ENCODE results near the gene NTM.

Gene NTM

DNA sequence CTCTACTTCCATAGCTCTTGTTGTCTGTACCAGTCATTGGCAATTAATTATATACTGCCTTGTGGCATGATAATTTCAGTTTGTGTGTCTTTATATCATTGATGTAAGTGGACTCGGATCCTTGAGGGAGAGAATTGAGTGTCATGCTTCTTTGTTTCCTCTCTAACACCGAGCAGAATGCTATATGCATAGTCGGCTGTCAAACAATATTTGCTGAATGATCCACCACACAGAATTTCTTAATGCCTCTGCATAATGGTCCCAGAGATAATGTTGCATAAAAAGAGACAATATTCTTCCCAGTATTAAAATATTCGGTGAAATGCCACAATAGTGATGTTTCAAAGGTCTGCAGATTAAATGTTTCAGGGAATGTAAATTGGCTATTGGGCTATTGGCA, 664.8 kb downstream of the NTM start:
- TF ChIP-seq, protein P1, sequence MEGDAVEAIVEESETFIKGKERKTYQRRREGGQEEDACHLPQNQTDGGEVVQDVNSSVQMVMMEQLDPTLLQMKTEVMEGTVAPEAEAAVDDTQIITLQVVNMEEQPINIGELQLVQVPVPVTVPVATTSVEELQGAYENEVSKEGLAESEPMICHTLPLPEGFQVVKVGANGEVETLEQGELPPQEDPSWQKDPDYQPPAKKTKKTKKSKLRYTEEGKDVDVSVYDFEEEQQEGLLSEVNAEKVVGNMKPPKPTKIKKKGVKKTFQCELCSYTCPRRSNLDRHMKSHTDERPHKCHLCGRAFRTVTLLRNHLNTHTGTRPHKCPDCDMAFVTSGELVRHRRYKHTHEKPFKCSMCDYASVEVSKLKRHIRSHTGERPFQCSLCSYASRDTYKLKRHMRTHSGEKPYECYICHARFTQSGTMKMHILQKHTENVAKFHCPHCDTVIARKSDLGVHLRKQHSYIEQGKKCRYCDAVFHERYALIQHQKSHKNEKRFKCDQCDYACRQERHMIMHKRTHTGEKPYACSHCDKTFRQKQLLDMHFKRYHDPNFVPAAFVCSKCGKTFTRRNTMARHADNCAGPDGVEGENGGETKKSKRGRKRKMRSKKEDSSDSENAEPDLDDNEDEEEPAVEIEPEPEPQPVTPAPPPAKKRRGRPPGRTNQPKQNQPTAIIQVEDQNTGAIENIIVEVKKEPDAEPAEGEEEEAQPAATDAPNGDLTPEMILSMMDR (IDR thresholded peaks at IDR 0.05; ENCODE audit: low read depth, low read length), result no peak
- H3K4me3 ChIP-seq (replicated peaks in 1 of 2; ENCODE audit: low read depth in 2 of 2, low read length in 2 of 2), result no peak overlapping the region
- DNase-seq (ENCODE audit: low read depth in 2 of 2), result no peak

DNA sequence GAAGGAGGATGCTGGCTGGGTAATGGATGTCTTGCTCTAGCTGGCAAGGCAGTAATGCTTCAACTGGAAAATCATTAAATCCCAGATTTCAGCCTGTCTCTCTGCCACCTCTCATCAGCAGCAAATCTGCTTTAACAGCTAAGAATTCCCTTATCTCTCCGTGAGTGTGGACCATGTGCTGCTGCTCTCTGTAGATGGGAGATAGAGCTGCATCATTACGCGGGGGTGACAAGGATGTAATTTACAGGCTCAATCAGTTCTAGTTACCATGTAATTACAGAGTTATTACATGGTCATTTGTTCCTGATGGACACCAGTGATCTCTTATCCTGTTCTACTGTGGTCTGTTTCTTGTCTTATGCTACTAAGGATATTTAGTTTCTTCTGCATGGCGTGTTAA, 665.4 kb downstream of the NTM start:
- DNase-seq (ENCODE audit: low read depth in 2 of 2), result no peak
- TF ChIP-seq, protein P1 (IDR thresholded peaks at IDR 0.05; ENCODE audit: low read depth, low read length), result no peak
- no peak overlapping the region for H3K4me3 ChIP-seq (replicated peaks in 1 of 2; ENCODE audit: low read depth in 2 of 2, low read length in 2 of 2)

DNA sequence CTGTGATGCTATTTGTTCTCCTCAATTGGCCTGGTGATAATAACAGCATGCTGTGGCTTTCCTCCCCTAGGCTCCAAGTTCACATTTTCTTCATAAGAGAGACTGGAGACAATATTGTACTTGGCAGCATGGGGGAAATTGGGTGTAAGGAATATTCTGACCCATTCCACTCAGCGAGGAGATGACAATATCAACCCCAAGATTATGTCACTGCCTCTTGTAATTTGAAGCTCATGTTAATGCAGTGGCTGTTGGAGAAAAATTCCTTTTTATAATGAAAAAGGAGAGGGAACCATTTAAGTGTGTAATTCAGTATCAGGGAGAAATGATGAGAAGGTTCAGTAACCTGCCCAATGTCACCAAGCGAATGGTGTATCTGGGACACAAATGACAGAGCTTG, 665.8 kb downstream of the NTM start:
- TF ChIP-seq, protein P1 (IDR thresholded peaks at IDR 0.05; ENCODE audit: low read depth, low read length), result no peak
- DNase-seq (ENCODE audit: low read depth in 2 of 2), result no peak
- no peak overlapping the region for H3K4me3 ChIP-seq (replicated peaks in 1 of 2; ENCODE audit: low read depth in 2 of 2, low read length in 2 of 2)

DNA sequence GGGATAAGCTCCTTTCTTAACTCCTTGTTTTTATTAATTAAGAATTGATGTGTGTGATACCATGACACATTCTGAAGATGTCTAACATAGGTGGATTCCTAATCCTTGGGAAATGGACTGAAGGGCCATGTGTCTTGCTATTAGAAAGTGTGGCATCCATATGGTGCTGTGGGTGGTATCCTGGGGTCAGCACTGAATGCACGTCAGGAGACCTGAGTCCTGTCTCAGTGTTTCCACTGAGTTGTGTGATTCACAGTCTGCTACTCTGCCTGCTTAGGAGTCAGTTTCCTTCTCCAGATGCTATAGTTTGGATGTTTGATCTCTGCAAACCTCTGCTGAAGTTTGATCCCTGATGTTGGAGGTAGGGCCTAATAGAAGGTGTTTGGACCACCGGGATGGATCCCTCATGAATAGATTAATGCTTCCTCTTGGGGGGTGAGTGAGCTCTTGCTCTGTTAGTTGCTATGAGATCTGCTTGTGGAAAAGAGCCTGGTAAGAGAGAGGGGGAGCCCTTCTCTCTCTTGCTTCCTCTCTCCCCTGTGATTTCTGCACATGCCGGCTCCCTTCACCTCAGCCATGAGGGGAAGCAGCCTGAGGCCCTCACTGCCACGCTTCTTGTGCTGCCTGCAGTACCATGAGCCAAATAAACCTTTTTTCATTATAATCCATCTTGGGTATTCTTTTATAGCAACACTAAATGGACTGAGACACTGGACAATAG, 666.5 kb downstream of the NTM start:
- no peak overlapping the region for H3K4me3 ChIP-seq (replicated peaks in 1 of 2; ENCODE audit: low read depth in 2 of 2, low read length in 2 of 2)
- TF ChIP-seq, protein P1 (IDR thresholded peaks at IDR 0.05; ENCODE audit: low read depth, low read length), result no peak
- DNase-seq (ENCODE audit: low read depth in 2 of 2), result no peak

DNA sequence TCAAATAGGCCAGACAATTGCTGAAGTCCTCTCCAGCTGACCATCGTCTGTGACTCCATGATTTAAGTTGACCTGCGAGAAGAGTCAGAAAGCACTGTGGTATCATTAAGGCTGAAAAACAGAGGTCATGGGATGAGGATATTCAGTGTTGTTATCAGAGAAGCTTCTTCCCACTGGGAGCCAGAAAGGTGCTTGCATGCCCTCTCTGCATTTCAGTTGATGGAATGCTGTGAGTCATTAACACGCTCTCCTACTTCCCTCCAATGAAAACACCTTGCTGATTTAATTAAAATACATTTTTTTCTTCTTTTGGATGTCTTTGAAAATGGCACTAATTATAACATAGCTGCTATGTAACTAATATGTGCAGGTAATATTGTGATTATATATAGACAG, 667.0 kb downstream of the NTM start:
- no peak for DNase-seq (ENCODE audit: low read depth in 2 of 2)
- H3K4me3 ChIP-seq (replicated peaks in 1 of 2; ENCODE audit: low read depth in 2 of 2, low read length in 2 of 2), result no peak overlapping the region
- TF ChIP-seq, protein P1 (IDR thresholded peaks at IDR 0.05; ENCODE audit: low read depth, low read length), result no peak

DNA sequence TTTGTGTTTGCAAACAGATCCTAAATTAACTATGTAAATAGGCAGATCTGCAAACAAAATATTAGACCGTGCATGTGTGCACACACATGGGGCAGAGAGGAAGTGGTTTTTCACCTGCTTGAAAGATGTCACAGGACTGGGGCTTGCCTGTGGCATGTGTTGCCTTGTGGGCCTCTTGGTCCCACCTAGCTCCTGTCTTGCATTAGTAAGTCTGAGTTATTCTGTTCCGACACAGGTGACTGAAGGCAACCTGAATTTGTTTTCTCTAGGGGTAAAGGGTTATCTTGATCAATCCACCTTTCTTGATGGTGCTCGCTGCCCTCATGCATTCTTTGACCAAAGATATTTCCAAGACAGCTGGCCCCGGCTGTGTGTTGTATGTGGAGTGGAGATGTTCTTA, 667.5 kb downstream of the NTM start:
- DNase-seq (ENCODE audit: low read depth in 2 of 2), result no peak
- TF ChIP-seq, protein P1 (IDR thresholded peaks at IDR 0.05; ENCODE audit: low read depth, low read length), result no peak
- H3K4me3 ChIP-seq (replicated peaks in 1 of 2; ENCODE audit: low read depth in 2 of 2, low read length in 2 of 2), result no peak overlapping the region

DNA sequence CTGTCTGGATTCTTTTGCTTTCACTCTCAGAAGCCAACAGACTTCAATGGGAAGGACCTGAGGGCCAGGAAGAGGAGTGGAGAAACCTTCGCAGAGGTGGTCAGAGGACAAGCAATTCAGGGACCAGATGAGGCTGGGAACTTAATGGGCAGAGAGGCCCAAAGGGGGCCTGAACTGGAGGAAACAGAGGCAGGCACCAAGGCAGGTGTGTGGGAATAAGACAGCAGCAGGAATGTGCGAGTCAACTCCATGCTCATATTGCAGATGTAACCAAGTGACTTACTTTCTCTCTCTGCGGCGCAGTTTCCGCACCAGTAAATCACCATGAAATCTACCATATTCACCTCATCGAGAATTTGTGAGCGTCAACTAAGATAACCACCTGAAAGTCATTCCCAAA, 669.1 kb downstream of the NTM start:
- TF ChIP-seq, protein P1 (IDR thresholded peaks at IDR 0.05; ENCODE audit: low read depth, low read length), result no peak
- H3K4me3 ChIP-seq (replicated peaks in 1 of 2; ENCODE audit: low read depth in 2 of 2, low read length in 2 of 2), result no peak overlapping the region

More for the DNA sequence above, 669.1 kb downstream of the NTM start:
- no peak for DNase-seq (ENCODE audit: low read depth in 2 of 2)
